HCT116 (cell line): Measurements from ENCODE around the gene MICU2.

Experiments used
- ATF3 ChIP-seq: IDR thresholded peaks from 2 replicates; pipeline ENCODE4 v1.6.1; 2012
- EGR1 ChIP-seq: IDR thresholded peaks from 2 replicates; pipeline ENCODE4 v1.6.1; 2012; ENCODE audit warnings: low read depth
- EZH2 ChIP-seq: fragments of 200-600 bp; sonication (generic); IDR thresholded peaks from 2 replicates; pipeline ENCODE4 v1.6.1; 2017; ENCODE audit warnings: antibody characterized with exemption, mixed run types
- JUND ChIP-seq: IDR thresholded peaks from 2 replicates; pipeline ENCODE4 v1.6.1; 2012
- POLR2AphosphoS5 ChIP-seq: IDR thresholded peaks from 2 replicates; pipeline ENCODE4 v1.6.1; 2011; ENCODE audit warnings: mild to moderate bottlenecking, low read depth, low read length, moderate library complexity
- REST ChIP-seq: IDR thresholded peaks from 2 replicates; pipeline ENCODE4 v1.6.1; 2012; ENCODE audit warnings: low read depth
- SIN3A ChIP-seq: IDR thresholded peaks from 2 replicates; pipeline ENCODE4 v1.6.1; 2012; ENCODE audit warnings: low read depth
- ZFX ChIP-seq: fragments of 450-650 bp; IDR thresholded peaks from 2 replicates; pipeline ENCODE4 v1.6.1; 2017
- TF ChIP-seq, protein P1 (sequence below), 3 experiments: fragments of 200-600 bp in 1 of 3; sonication (generic) in 1 of 3; IDR thresholded peaks in 2 of 3; conservative IDR thresholded peaks in 1 of 3; 2 replicates each; pipeline ENCODE4 v1.5.1; 2012 to 2017; ENCODE audit warnings: low read depth in 2 of 3, low read length in 2 of 3, antibody characterized with exemption in 1 of 3, borderline replicate concordance in 1 of 3, control low read depth in 1 of 3, mild to moderate bottlenecking in 1 of 3, mixed read lengths in 1 of 3, mixed run types in 1 of 3, moderate library complexity in 1 of 3; ENCODE audit not compliant: insufficient read depth in 1 of 3

DNA sequence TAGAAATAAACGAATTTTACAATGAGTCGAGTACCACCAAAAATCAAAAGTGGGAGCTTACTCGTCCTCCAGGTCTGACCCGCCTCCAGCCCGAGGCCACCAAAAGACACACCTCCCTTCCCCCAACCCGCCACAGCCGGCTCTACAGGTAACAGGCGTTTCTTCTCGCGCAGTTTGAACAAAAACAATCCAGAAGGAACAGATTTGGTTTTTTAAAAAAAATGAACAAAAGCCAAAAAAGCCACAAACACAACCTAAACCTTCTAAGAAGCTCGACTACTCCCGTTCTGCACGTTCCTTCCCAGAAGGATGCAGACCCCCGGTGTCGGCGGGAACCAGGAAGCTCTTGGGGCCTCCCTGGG lies 145.5 kb downstream of the MICU2 start:
- no peak for TF ChIP-seq EZH2
- TF ChIP-seq, protein P1, sequence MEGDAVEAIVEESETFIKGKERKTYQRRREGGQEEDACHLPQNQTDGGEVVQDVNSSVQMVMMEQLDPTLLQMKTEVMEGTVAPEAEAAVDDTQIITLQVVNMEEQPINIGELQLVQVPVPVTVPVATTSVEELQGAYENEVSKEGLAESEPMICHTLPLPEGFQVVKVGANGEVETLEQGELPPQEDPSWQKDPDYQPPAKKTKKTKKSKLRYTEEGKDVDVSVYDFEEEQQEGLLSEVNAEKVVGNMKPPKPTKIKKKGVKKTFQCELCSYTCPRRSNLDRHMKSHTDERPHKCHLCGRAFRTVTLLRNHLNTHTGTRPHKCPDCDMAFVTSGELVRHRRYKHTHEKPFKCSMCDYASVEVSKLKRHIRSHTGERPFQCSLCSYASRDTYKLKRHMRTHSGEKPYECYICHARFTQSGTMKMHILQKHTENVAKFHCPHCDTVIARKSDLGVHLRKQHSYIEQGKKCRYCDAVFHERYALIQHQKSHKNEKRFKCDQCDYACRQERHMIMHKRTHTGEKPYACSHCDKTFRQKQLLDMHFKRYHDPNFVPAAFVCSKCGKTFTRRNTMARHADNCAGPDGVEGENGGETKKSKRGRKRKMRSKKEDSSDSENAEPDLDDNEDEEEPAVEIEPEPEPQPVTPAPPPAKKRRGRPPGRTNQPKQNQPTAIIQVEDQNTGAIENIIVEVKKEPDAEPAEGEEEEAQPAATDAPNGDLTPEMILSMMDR (IDR thresholded peaks at IDR 0.05 in 2 of 3, conservative IDR thresholded peaks at IDR 0.05 in 1 of 3; ENCODE audit: borderline replicate concordance in 1 of 3, insufficient read depth in 1 of 3, low read depth in 2 of 3, low read length in 2 of 3), result no peak
- TF ChIP-seq REST, result no peak
- no peak for TF ChIP-seq ATF3
- no peak for TF ChIP-seq SIN3A
- TF ChIP-seq POLR2AphosphoS5, result no peak
- no peak; the same call in 1 of the 2 replicates for TF ChIP-seq EGR1
- no peak for TF ChIP-seq JUND
- TF ChIP-seq ZFX, result no peak
